Measurements from ENCODE around the gene ASCC3.

The ASCC3 gene

GRCh38 chr6:100518588-100518987 is 362.5 kb downstream of the ASCC3 start:
- H3K9ac ChIP-seq (ENCODE audit: low read length) = no peak overlapping the region
- whole genome bisulfite sequencing = no CpG with 5 or more reads among the region's 1 CpG
- H2BK120ac ChIP-seq (ENCODE audit: low read depth, low read length) = no peak overlapping the region
- no peaks in the 10 kb centered on the region for H3K9me3 ChIP-seq (ENCODE audit: control insufficient read depth, low read length)
- H3K4ac ChIP-seq (ENCODE audit: low read depth in 1 of 2, low read length in 2 of 2) = no peak overlapping the region
- no peak overlapping the region for H2AFZ ChIP-seq (ENCODE audit: low read depth, low read length)
- H2BK5ac ChIP-seq (ENCODE audit: low read depth, low read length, poor library complexity, severe bottlenecking) = no peak overlapping the region
- H3K18ac ChIP-seq (ENCODE audit: low read depth in 1 of 2, low read length in 2 of 2) = no peak overlapping the region
- H3K4me2 ChIP-seq (ENCODE audit: low read length, poor library complexity, severe bottlenecking) = no peak overlapping the region
- H4K8ac ChIP-seq (ENCODE audit: low read length) = no peak overlapping the region
- no peak overlapping the region for H2BK12ac ChIP-seq (ENCODE audit: low read length in 2 of 2)
- no peak overlapping the region for H3K23ac ChIP-seq (ENCODE audit: low read length in 2 of 2)
- H3K4me1 ChIP-seq (ENCODE audit: control insufficient read depth, insufficient read depth, low read depth, low read length) = no peaks in the 10 kb centered on the region
- H3K27me3 ChIP-seq (ENCODE audit: control insufficient read depth in 1 of 2, insufficient read depth in 1 of 2, low read length in 2 of 2) = no peaks in the 10 kb centered on the region
- H2AK5ac ChIP-seq (ENCODE audit: low read length, severe bottlenecking) = no peak overlapping the region
- no peak overlapping the region for H2BK15ac ChIP-seq (ENCODE audit: low read depth, poor library complexity, severe bottlenecking)
- no peak overlapping the region for H3K27ac ChIP-seq (ENCODE audit: low read length, poor library complexity, severe bottlenecking)
- H3K4me3 ChIP-seq (ENCODE audit: insufficient read depth in 1 of 2, low read depth in 1 of 2, low read length in 2 of 2) = no peak overlapping the region
- H3K36me3 ChIP-seq (ENCODE audit: control insufficient read depth in 1 of 2, insufficient read depth in 2 of 2, low read depth in 1 of 2, low read length in 2 of 2) = peaks cover 4 to 51% of the 10 kb centered on the region in 2 experiments
- no peak overlapping the region for H3K14ac ChIP-seq (ENCODE audit: low read length in 2 of 2)
- peaks cover 8% of the 10 kb centered on the region for H3K79me1 ChIP-seq (replicated peaks; ENCODE audit: low read length, poor library complexity, severe bottlenecking)
- DNase-seq = no peak
- no peak overlapping the region for H4K91ac ChIP-seq (ENCODE audit: low read length)

GRCh38 chr6:100517633-100518032 is 363.5 kb downstream of the ASCC3 start:
- no peak overlapping the region for H2AFZ ChIP-seq (ENCODE audit: low read depth, low read length)
- H3K36me3 ChIP-seq (ENCODE audit: control insufficient read depth in 1 of 2, insufficient read depth in 2 of 2, low read depth in 1 of 2, low read length in 2 of 2) = peaks cover 4 to 51% of the 10 kb centered on the region in 2 experiments
- no peaks in the 10 kb centered on the region for H3K9me3 ChIP-seq (ENCODE audit: control insufficient read depth, low read length)
- no peak overlapping the region for H4K8ac ChIP-seq (ENCODE audit: low read length)
- H2BK5ac ChIP-seq (ENCODE audit: low read depth, low read length, poor library complexity, severe bottlenecking) = no peak overlapping the region
- no peak for DNase-seq
- no peak overlapping the region for H3K14ac ChIP-seq (ENCODE audit: low read length in 2 of 2)
- H3K9ac ChIP-seq (ENCODE audit: low read length) = no peak overlapping the region
- WGBS = no CpG with 5 or more reads among the region's 1 CpG
- no peak overlapping the region for H3K4me2 ChIP-seq (ENCODE audit: low read length, poor library complexity, severe bottlenecking)
- no peaks in the 10 kb centered on the region for H3K4me1 ChIP-seq (ENCODE audit: control insufficient read depth, insufficient read depth, low read depth, low read length)
- H3K27me3 ChIP-seq (ENCODE audit: control insufficient read depth in 1 of 2, insufficient read depth in 1 of 2, low read length in 2 of 2) = no peaks in the 10 kb centered on the region
- H2BK120ac ChIP-seq (ENCODE audit: low read depth, low read length) = no peak overlapping the region
- no peak overlapping the region for H2AK5ac ChIP-seq (ENCODE audit: low read length, severe bottlenecking)
- no peak overlapping the region for H3K18ac ChIP-seq (ENCODE audit: low read depth in 1 of 2, low read length in 2 of 2)
- H2BK12ac ChIP-seq (ENCODE audit: low read length in 2 of 2) = no peak overlapping the region
- no peak overlapping the region for H2BK15ac ChIP-seq (ENCODE audit: low read depth, poor library complexity, severe bottlenecking)
- no peak overlapping the region for H3K4ac ChIP-seq (ENCODE audit: low read depth in 1 of 2, low read length in 2 of 2)
- peaks cover 8% of the 10 kb centered on the region for H3K79me1 ChIP-seq (replicated peaks; ENCODE audit: low read length, poor library complexity, severe bottlenecking)
- H4K91ac ChIP-seq (ENCODE audit: low read length) = no peak overlapping the region
- H3K23ac ChIP-seq (ENCODE audit: low read length in 2 of 2) = no peak overlapping the region
- no peak overlapping the region for H3K27ac ChIP-seq (ENCODE audit: low read length, poor library complexity, severe bottlenecking)
- H3K4me3 ChIP-seq (ENCODE audit: insufficient read depth in 1 of 2, low read depth in 1 of 2, low read length in 2 of 2) = no peak overlapping the region

GRCh38 chr6:100517106-100517505 is 364.0 kb downstream of the ASCC3 start:
- Histone ChIP-seq H3K27ac (ENCODE audit: low read length, poor library complexity, severe bottlenecking) (no peak overlapping the region), H3K4me1 (ENCODE audit: control insufficient read depth, insufficient read depth, low read depth, low read length) (no peaks in the 10 kb centered on the region), H2BK15ac (ENCODE audit: low read depth, poor library complexity, severe bottlenecking) (no peak overlapping the region), H3K79me1 (replicated peaks; ENCODE audit: low read length, poor library complexity, severe bottlenecking) (peaks cover 9% of the 10 kb centered on the region), H4K8ac (ENCODE audit: low read length) (no peak overlapping the region), H3K4me2 (ENCODE audit: low read length, poor library complexity, severe bottlenecking) (no peak overlapping the region), H3K36me3 (ENCODE audit: control insufficient read depth in 1 of 2, insufficient read depth in 2 of 2, low read depth in 1 of 2, low read length in 2 of 2) (peaks cover 4 to 53% of the 10 kb centered on the region in 2 experiments), H4K91ac (ENCODE audit: low read length) (no peak overlapping the region), H2AK5ac (ENCODE audit: low read length, severe bottlenecking) (no peak overlapping the region), H3K23ac (ENCODE audit: low read length in 2 of 2) (no peak overlapping the region), H3K27me3 (ENCODE audit: control insufficient read depth in 1 of 2, insufficient read depth in 1 of 2, low read length in 2 of 2) (no peaks in the 10 kb centered on the region), H3K9ac (ENCODE audit: low read length) (no peak overlapping the region), H2BK12ac (ENCODE audit: low read length in 2 of 2) (no peak overlapping the region), H3K4me3 (ENCODE audit: insufficient read depth in 1 of 2, low read depth in 1 of 2, low read length in 2 of 2) (no peak overlapping the region), H3K4ac (ENCODE audit: low read depth in 1 of 2, low read length in 2 of 2) (no peak overlapping the region), H3K18ac (ENCODE audit: low read depth in 1 of 2, low read length in 2 of 2) (no peak overlapping the region), H2BK5ac (ENCODE audit: low read depth, low read length, poor library complexity, severe bottlenecking) (no peak overlapping the region), H3K9me3 (ENCODE audit: control insufficient read depth, low read length) (no peaks in the 10 kb centered on the region), H3K14ac (ENCODE audit: low read length in 2 of 2) (no peak overlapping the region), H2AFZ (ENCODE audit: low read depth, low read length) (no peak overlapping the region), H2BK120ac (ENCODE audit: low read depth, low read length) (no peak overlapping the region)
- 100% methylated on average over 4 of the region's 4 CpGs for WGBS
- no peak for DNase-seq

- no peaks in the 10 kb centered on the region for H3K9me3 ChIP-seq (ENCODE audit: control insufficient read depth, low read length)
- no peak overlapping the region for H3K14ac ChIP-seq (ENCODE audit: low read length in 2 of 2)
- H3K18ac ChIP-seq (ENCODE audit: low read depth in 1 of 2, low read length in 2 of 2) = no peak overlapping the region
- H3K23ac ChIP-seq (ENCODE audit: low read length in 2 of 2) = no peak overlapping the region
- no peak overlapping the region for H2AFZ ChIP-seq (ENCODE audit: low read depth, low read length)
- peaks cover 6% of the 10 kb centered on the region for H3K79me1 ChIP-seq (replicated peaks; ENCODE audit: low read length, poor library complexity, severe bottlenecking)
- no peak overlapping the region for H3K4ac ChIP-seq (ENCODE audit: low read depth in 1 of 2, low read length in 2 of 2)
- H3K36me3 ChIP-seq (ENCODE audit: control insufficient read depth in 1 of 2, insufficient read depth in 2 of 2, low read depth in 1 of 2, low read length in 2 of 2) = peaks cover 9 to 62% of the 10 kb centered on the region in 2 experiments
- H2BK5ac ChIP-seq (ENCODE audit: low read depth, low read length, poor library complexity, severe bottlenecking) = no peak overlapping the region
- H3K27me3 ChIP-seq (ENCODE audit: control insufficient read depth in 1 of 2, insufficient read depth in 1 of 2, low read length in 2 of 2) = no peaks in the 10 kb centered on the region
- no peak overlapping the region for H3K4me2 ChIP-seq (ENCODE audit: low read length, poor library complexity, severe bottlenecking)
- no peak overlapping the region for H2BK120ac ChIP-seq (ENCODE audit: low read depth, low read length)
- no peak overlapping the region for H3K27ac ChIP-seq (ENCODE audit: low read length, poor library complexity, severe bottlenecking)
- no peak overlapping the region for H2BK12ac ChIP-seq (ENCODE audit: low read length in 2 of 2)
- DNase-seq = no peak
- no peak overlapping the region for H2BK15ac ChIP-seq (ENCODE audit: low read depth, poor library complexity, severe bottlenecking)
- no peak overlapping the region for H3K4me3 ChIP-seq (ENCODE audit: insufficient read depth in 1 of 2, low read depth in 1 of 2, low read length in 2 of 2)
- no peak overlapping the region for H4K91ac ChIP-seq (ENCODE audit: low read length)
- H3K4me1 ChIP-seq (ENCODE audit: control insufficient read depth, insufficient read depth, low read depth, low read length) = no peaks in the 10 kb centered on the region
- no peak overlapping the region for H4K8ac ChIP-seq (ENCODE audit: low read length)
- no peak overlapping the region for H2AK5ac ChIP-seq (ENCODE audit: low read length, severe bottlenecking)
- no peak overlapping the region for H3K9ac ChIP-seq (ENCODE audit: low read length)
- 100% methylated on average over 1 of the region's 3 CpGs for WGBS
These were observed 366.5 kb downstream of the ASCC3 start for GRCh38 chr6:100514660-100515059.

All from mesenchymal stem cell (in vitro differentiated cells and primary cell).